Hepatocyte (in vitro differentiated cells): ENCODE data around the gene SND1.

Source experiments
- CTCF ChIP-seq: fragments of 200-600 bp; sonication (generic); IDR thresholded peaks from 2 replicates; pipeline ENCODE4 v1.5.1; 2016; ENCODE audit warnings: antibody characterized with exemption, mild to moderate bottlenecking; ENCODE audit not compliant: poor library complexity
- EZH2phosphoT487 ChIP-seq: fragments of 200-600 bp; sonication (generic); IDR thresholded peaks from one replicate; pipeline ENCODE4 v1.6.1; 2018; ENCODE audit warnings: antibody characterized with exemption, mild to moderate bottlenecking, low read depth, moderate library complexity; ENCODE audit not compliant: unreplicated experiment, severe bottlenecking

- TF ChIP-seq CTCF: no peak
- TF ChIP-seq EZH2phosphoT487: no peak
These were observed 464.1 kb downstream of the SND1 start for GRCh38 chr7:128115821-128116723.
